ENCODE measurements around the gene ECE1. TPM values are rescaled to one million over a fixed set of nuclear protein-coding genes. Genes with fewer than 3 reads are reported as not detected.

ECE1 gene
- total RNA-seq, 1 experiment from 2014 or later: 192 TPM

GRCh38 chr1:21251773-21252471 is 38.3 kb downstream of the ECE1 start:
- Histone ChIP-seq H3K36me3 (ENCODE audit: control insufficient read depth, insufficient read depth, low read length) (no peaks in the 10 kb centered on the region), H3K4me3 (ENCODE audit: low read depth in 2 of 2, low read length in 2 of 2) (no peak overlapping the region), H3K27ac (ENCODE audit: low read length) (peak overlapping the region; percentile 65), H3K4me1 (ENCODE audit: control insufficient read depth, insufficient read depth, low read length) (peaks cover 19% of the 10 kb centered on the region), H3K9me3 (ENCODE audit: control insufficient read depth, insufficient read depth, low read depth, low read length) (no peaks in the 10 kb centered on the region), H3K27me3 (ENCODE audit: control insufficient read depth, insufficient read depth, low read length) (no peaks in the 10 kb centered on the region)
- DNase-seq (ENCODE audit: low read depth, low spot score) (no peak), ATAC-seq (peak; percentile 81)
- in situ Hi-C loops (cut with HindIII; ENCODE audit: low pct_unique_long_range_greater_than_20kb, low sequenced_read_pairs) (no loop called here), intact Hi-C loops (cut with micrococcal nuclease; ENCODE audit: unreplicated experiment) (no loop called here)
- POLR2A ChIA-PET: interaction anchor here (0.6 to 0.7 kb wide), 2 partner anchors 36 to 93 kb away, joined by 3 read pairs; no protein-coding TSS in a partner anchor
- BruUV-seq (replicated peaks): TSS peak; percentile 41
- CTCF ChIA-PET: interaction anchor here (0.5 to 2.2 kb wide), 2 partner anchors 117 to 156 kb away, joined by 4 to 9 read pairs; no protein-coding TSS in a partner anchor
- no peak for TF ChIP-seq TCF7L2 (IDR thresholded peaks at IDR 0.05; ENCODE audit: low read depth, low read length)
- TF ChIP-seq POLR2AphosphoS5 (IDR thresholded peaks at IDR 0.05; ENCODE audit: low read depth, low read length): no peak
- no peak for TF ChIP-seq CTCF (IDR thresholded peaks at IDR 0.05)
- no peak for TF ChIP-seq REST (IDR thresholded peaks at IDR 0.05; ENCODE audit: insufficient read depth in 1 of 2, low read depth in 2 of 2, low read length in 1 of 2)

- no peaks in the 10 kb centered on the region for H3K27me3 ChIP-seq (ENCODE audit: control insufficient read depth, insufficient read depth, low read length)
- intact Hi-C loops (cut with micrococcal nuclease; ENCODE audit: unreplicated experiment) (no loop called here), in situ Hi-C loops (cut with HindIII; ENCODE audit: low pct_unique_long_range_greater_than_20kb, low sequenced_read_pairs) (loop anchor here (10.0 kb wide), 1 partner anchor 115 kb away; no protein-coding TSS in a partner anchor)
- no peaks in the 10 kb centered on the region for H3K36me3 ChIP-seq (ENCODE audit: control insufficient read depth, insufficient read depth, low read length)
- BruUV-seq (replicated peaks): no TSS peak
- H3K4me1 ChIP-seq (ENCODE audit: control insufficient read depth, insufficient read depth, low read length): peaks cover 19% of the 10 kb centered on the region
- ChIA-PET POLR2A (no interaction called here), CTCF (no interaction called here)
- no peaks in the 10 kb centered on the region for H3K9me3 ChIP-seq (ENCODE audit: control insufficient read depth, insufficient read depth, low read depth, low read length)
- ATAC-seq: no peak
- H3K4me3 ChIP-seq (ENCODE audit: low read depth in 2 of 2, low read length in 2 of 2): no peak overlapping the region
- TF ChIP-seq REST (IDR thresholded peaks at IDR 0.05; ENCODE audit: insufficient read depth in 1 of 2, low read depth in 2 of 2, low read length in 1 of 2) (no peak), CTCF (IDR thresholded peaks at IDR 0.05) (no peak), SIN3A (IDR thresholded peaks at IDR 0.05; ENCODE audit: borderline replicate concordance, insufficient read depth, low read depth, low read length) (no peak), TCF7L2 (IDR thresholded peaks at IDR 0.05; ENCODE audit: low read depth, low read length) (no peak), POLR2AphosphoS5 (IDR thresholded peaks at IDR 0.05; ENCODE audit: low read depth, low read length) (no peak)
- DNase-seq (ENCODE audit: low read depth, low spot score): no peak
- no peak overlapping the region for H3K27ac ChIP-seq (ENCODE audit: low read length)
Measured at GRCh38 chr1:21249940-21250493, 40.2 kb downstream of the ECE1 start.
